Uterus (tissue), 4 donors: ENCODE data around the gene NME4. TPM values are rescaled to one million over a fixed set of nuclear protein-coding genes. Genes with fewer than 3 reads are reported as not detected.
"Not testable (repeated sequence)": the region's sequence is repeated elsewhere in the genome, so short reads cannot be mapped to it uniquely, and the experiment has no call there.

Experiments used
- DNase-seq, 2 donors: peaks; one replicate each; pipeline ENCODE4 v3.0.0-alpha.2; 2019 to 2020
- H3K27ac ChIP-seq, 2 donors: fragments of 200-600 bp; sonication (generic); 1 replicate in 1 of 2; 2 replicates in 1 of 2; pipeline ENCODE4 v1.5.1; 2016 to 2018
- H3K27me3 ChIP-seq, 2 donors: fragments of 200-600 bp; sonication (generic); one replicate each; pipeline ENCODE4 v1.5.1; 2018 to 2019; ENCODE audit warnings: control low read depth in 1 of 2
- H3K36me3 ChIP-seq, 2 donors: fragments of 200-600 bp; sonication (generic); one replicate each; pipeline ENCODE4 v1.5.1; 2019; ENCODE audit warnings: control low read depth in 1 of 2
- H3K4me1 ChIP-seq, 2 donors: fragments of 200-600 bp; sonication (generic); one replicate each; pipeline ENCODE4 v1.5.1; 2018 to 2019; ENCODE audit warnings: control low read depth in 1 of 2
- H3K4me3 ChIP-seq, 2 donors: fragments of 200-600 bp; sonication (generic); 1 replicate in 1 of 2; 2 replicates in 1 of 2; pipeline ENCODE4 v1.5.1; 2018 to 2019; ENCODE audit warnings: mild to moderate bottlenecking in 1 of 2
- H3K9me3 ChIP-seq, 2 donors: fragments of 200-600 bp; sonication (generic); one replicate each; pipeline ENCODE4 v1.5.1; 2019; ENCODE audit warnings: control low read depth in 1 of 2
- CTCF ChIP-seq, 4 experiments: fragments of 200-600 bp in 2 of 4; fragments of 450-650 bp in 2 of 4; sonication (generic) in 2 of 4; IDR thresholded peaks; one replicate each; pipeline ENCODE4 v1.5.1; 2016 to 2019; ENCODE audit warnings: antibody characterized with exemption in 4 of 4, mild to moderate bottlenecking in 2 of 4, moderate library complexity in 1 of 4
- POLR2A ChIP-seq, 2 donors: fragments of 450-650 bp; IDR thresholded peaks; one replicate each; pipeline ENCODE4 v1.6.1; 2016; ENCODE audit warnings: antibody characterized with exemption in 2 of 2, mild to moderate bottlenecking in 1 of 2, moderate library complexity in 1 of 2
- intact Hi-C: fragments of 100-400 bp; cut with DNase I; formaldehyde crosslinking; loops from one replicate; pipeline ENCODE4 v1.15.1; 2023; ENCODE audit warnings: low total_unique reads
- total RNA-seq, 4 donors: library from RNA; depleted of rRNA in 3 of 4; stranded (reverse); fragments of >200 nt in 3 of 4; gene quantifications; one replicate each; pipeline versions ENCODE4 v1.1.0 to v1.2.4, GENCODE V29; 2014 to 2023
- donor health status: DM: yes; HTN: yes; CAD: no.

Gene NME4
- 10 to 100 TPM; 37.3 to 77.6 (median 62.2) TPM for total RNA-seq

- Histone ChIP-seq H3K27ac (peak within 1 kb of the TSS; percentile 89 to 91), H3K27me3 (no peaks in the 10 kb centered on the region), H3K4me3 (peak within 1 kb of the TSS; percentile 34 to 74), H3K4me1 (peaks cover 2% of the 10 kb centered on the region in 2 donors), H3K36me3 (no peaks in the 10 kb centered on the region), H3K9me3 (no peaks in the 10 kb centered on the region)
- no peak for DNase-seq
- TF ChIP-seq POLR2A (IDR thresholded peaks at IDR 0.05) (peak in 1 of 2 donors; percentile 42), CTCF (IDR thresholded peaks at IDR 0.05) (peak in 1 of 4 experiments; percentile 17)
- intact Hi-C loops = no loop called here
Observed at GRCh38 chr16:397135-397661, at the start of gene NME4. Gene NME4 (plus strand): TSS chr16:397199. CDS start chr16:397223, 24 bp downstream.

- Histone ChIP-seq H3K27me3 (no peaks in the 10 kb centered on the region), H3K36me3 (no peaks in the 10 kb centered on the region), H3K27ac (no peak overlapping the region), H3K4me1 (peaks cover 0 to 6% of the 10 kb centered on the region in 2 donors), H3K9me3 (no peaks in the 10 kb centered on the region), H3K4me3 (no peak overlapping the region)
- intact Hi-C loops = loop anchor here (10.0 kb wide), 1 partner anchor 62 kb away; the partner anchor contains the start of genes ARHGDIG and PDIA2
- TF ChIP-seq POLR2A (IDR thresholded peaks at IDR 0.05) (no peak), CTCF (IDR thresholded peaks at IDR 0.05) (no peak)
- DNase-seq = no peak
Observed at GRCh38 chr16:347203-347602, 49.8 kb upstream of the NME4 start.

GRCh38 chr16:348495-348894 is 48.5 kb upstream of the NME4 start:
- not testable (repeated sequence) for H3K36me3 ChIP-seq, H3K4me3 ChIP-seq, H3K4me1 ChIP-seq, DNase-seq, H3K9me3 ChIP-seq, H3K27ac ChIP-seq, H3K27me3 ChIP-seq
- intact Hi-C loops = loop anchor here (10.0 kb wide), 1 partner anchor 64 kb away; the partner anchor contains the start of genes ARHGDIG and PDIA2

- H3K27me3 ChIP-seq = no peaks in the 10 kb centered on the region
- H3K27ac ChIP-seq = no peak overlapping the region
- no peaks in the 10 kb centered on the region for H3K36me3 ChIP-seq
- no peak for TF ChIP-seq POLR2A (IDR thresholded peaks at IDR 0.05)
- no peaks in the 10 kb centered on the region for H3K9me3 ChIP-seq
- H3K4me3 ChIP-seq = no peak overlapping the region
- peaks cover 0 to 6% of the 10 kb centered on the region in 2 donors for H3K4me1 ChIP-seq
- intact Hi-C loops = loop anchor here (10.0 kb wide), 1 partner anchor 64 kb away; the partner anchor contains the start of genes ARHGDIG and PDIA2
- DNase-seq = no peak
Observed at GRCh38 chr16:349211-349610, 47.8 kb upstream of the NME4 start.

- Histone ChIP-seq H3K4me1 (peaks cover 0 to 6% of the 10 kb centered on the region in 2 donors), H3K27ac (no peak overlapping the region), H3K4me3 (no peak overlapping the region), H3K9me3 (no peaks in the 10 kb centered on the region), H3K27me3 (no peaks in the 10 kb centered on the region), H3K36me3 (no peaks in the 10 kb centered on the region)
- no peak for DNase-seq
- TF ChIP-seq POLR2A (IDR thresholded peaks at IDR 0.05) (no peak), CTCF (IDR thresholded peaks at IDR 0.05) (no peak)
- intact Hi-C loops = no loop called here
Observed at GRCh38 chr16:350203-350602, 46.8 kb upstream of the NME4 start.

GRCh38 chr16:351804-352520 is 45.0 kb upstream of the NME4 start:
- TF ChIP-seq CTCF (IDR thresholded peaks at IDR 0.05) (no peak), POLR2A (IDR thresholded peaks at IDR 0.05) (no peak)
- Histone ChIP-seq H3K27me3 (no peaks in the 10 kb centered on the region), H3K9me3 (no peaks in the 10 kb centered on the region), H3K4me3 (peak overlapping the region; percentile 30 to 79), H3K27ac (peak overlapping the region; percentile 71 to 78), H3K4me1 (peaks cover 0 to 6% of the 10 kb centered on the region in 2 donors), H3K36me3 (no peaks in the 10 kb centered on the region)
- intact Hi-C loops = no loop called here
- peak in 1 of 2 donors; percentile 47 for DNase-seq
